ENCODE data around the gene VWA5B1. TPM values are rescaled to one million over a fixed set of nuclear protein-coding genes. Genes with fewer than 3 reads are reported as not detected.

VWA5B1 gene
- total and polyA plus RNA-seq, 2 donors (not counting 3 experiments of a cell fraction or from before 2014, with no cell fraction given), result not detected

DNA sequence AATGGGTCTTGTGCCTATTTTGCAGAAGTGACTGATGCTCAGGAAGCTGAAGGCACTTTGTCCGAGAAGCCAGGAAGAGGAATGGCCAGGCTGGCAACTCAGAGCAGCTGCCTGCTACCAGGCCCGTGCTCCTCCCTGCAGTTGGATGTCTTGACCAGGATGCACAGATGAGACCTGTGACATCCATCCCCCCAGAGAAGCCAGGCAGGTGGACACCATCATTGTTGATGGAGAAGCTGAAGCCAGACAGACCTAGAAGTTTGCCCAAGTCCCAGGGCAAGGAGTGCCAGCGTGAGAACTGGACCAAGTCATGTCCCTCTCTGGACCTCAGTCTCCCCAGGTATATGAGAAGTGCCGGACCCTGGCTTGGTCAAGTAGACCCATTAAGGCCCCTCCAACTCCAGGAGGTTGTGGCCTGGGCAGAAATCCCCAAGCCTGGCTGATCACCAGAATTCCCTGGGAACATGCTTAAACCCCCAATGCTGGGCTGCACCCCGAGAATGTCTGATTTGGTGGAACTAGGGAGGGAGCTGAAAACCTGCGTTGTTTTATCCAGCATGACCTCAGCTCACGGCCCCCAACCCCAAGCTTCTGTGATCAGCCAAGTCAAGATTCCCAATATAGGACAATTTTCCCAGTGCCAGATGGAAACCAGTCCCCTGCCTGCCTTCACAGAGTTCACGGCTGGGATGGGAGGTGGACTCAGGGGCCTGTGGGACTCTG, 112.9 kb downstream of the VWA5B1 start:
- FAIRE-seq (no peak), DNase-seq (ENCODE audit: low read depth, low spot score) (no peak)
- no peak overlapping the region for H3K4me2 ChIP-seq (ENCODE audit: insufficient read depth, low read length)
- no peak overlapping the region for H2AFZ ChIP-seq (ENCODE audit: low read depth, low read length)
- H3K9me3 ChIP-seq (replicated peaks; ENCODE audit: control insufficient read depth, insufficient read depth, low read length), result no peaks in the 10 kb centered on the region
- BruUV-seq (replicated peaks), result no TSS peak
- no peaks in the 10 kb centered on the region for H3K9me1 ChIP-seq (replicated peaks; ENCODE audit: control insufficient read depth, extremely low read depth, insufficient read depth, low read length)
- dilution Hi-C loops (cut with MboI; ENCODE audit: extremely low pct_ligation_motif_present, low sequenced_read_pairs), result no loop called here
- no peak overlapping the region for H3K27ac ChIP-seq (ENCODE audit: insufficient read depth, low read depth, low read length)
- H4K20me1 ChIP-seq (replicated peaks; ENCODE audit: control insufficient read depth, extremely low read depth, insufficient read depth, low read length), result no peaks in the 10 kb centered on the region
- H3K79me2 ChIP-seq (ENCODE audit: control insufficient read depth, insufficient read depth, low read length), result no peaks in the 10 kb centered on the region
- H3K27me3 ChIP-seq (ENCODE audit: control insufficient read depth in 2 of 2, insufficient read depth in 2 of 2, low read length in 2 of 2), result no peaks in the 10 kb centered on the region
- H3K36me3 ChIP-seq (ENCODE audit: control insufficient read depth in 2 of 2, extremely low read depth in 1 of 2, insufficient read depth in 2 of 2, low read length in 2 of 2), result no peaks in the 10 kb centered on the region
- CTCF ChIA-PET, result no interaction called here
- H3K9ac ChIP-seq (replicated peaks; ENCODE audit: extremely low read depth, insufficient read depth, low read length), result no peak overlapping the region
- H3K4me3 ChIP-seq (replicated peaks in 1 of 3; ENCODE audit: insufficient read depth in 1 of 3, low read depth in 1 of 3, low read length in 3 of 3), result no peak overlapping the region
- POLR2A ChIA-PET, result no interaction called here
- H3K4me1 ChIP-seq (ENCODE audit: control insufficient read depth, extremely low read depth, insufficient read depth, low read length), result peaks cover 6% of the 10 kb centered on the region
- TF ChIP-seq GATA2 (IDR thresholded peaks at IDR 0.05; ENCODE audit: insufficient read depth, insufficient read length, low read depth, low read length) (no peak), FOS (IDR thresholded peaks at IDR 0.05; ENCODE audit: borderline replicate concordance, insufficient read depth, low read length) (no peak), MYC (IDR thresholded peaks at IDR 0.05; ENCODE audit: low read depth, low read length) (no peak), EZH2 (IDR thresholded peaks at IDR 0.05; ENCODE audit: borderline replicate concordance, low read depth, low read length, severe bottlenecking) (no peak), JUN (IDR thresholded peaks at IDR 0.05; ENCODE audit: borderline replicate concordance, insufficient read depth, insufficient read length, low read depth) (no peak), POLR2A (IDR thresholded peaks at IDR 0.05; ENCODE audit: low read depth, low read length) (no peak), POLR2AphosphoS5 (IDR thresholded peaks at IDR 0.05; ENCODE audit: insufficient read depth, low read depth, low read length) (no peak)
- TF ChIP-seq, protein P1, sequence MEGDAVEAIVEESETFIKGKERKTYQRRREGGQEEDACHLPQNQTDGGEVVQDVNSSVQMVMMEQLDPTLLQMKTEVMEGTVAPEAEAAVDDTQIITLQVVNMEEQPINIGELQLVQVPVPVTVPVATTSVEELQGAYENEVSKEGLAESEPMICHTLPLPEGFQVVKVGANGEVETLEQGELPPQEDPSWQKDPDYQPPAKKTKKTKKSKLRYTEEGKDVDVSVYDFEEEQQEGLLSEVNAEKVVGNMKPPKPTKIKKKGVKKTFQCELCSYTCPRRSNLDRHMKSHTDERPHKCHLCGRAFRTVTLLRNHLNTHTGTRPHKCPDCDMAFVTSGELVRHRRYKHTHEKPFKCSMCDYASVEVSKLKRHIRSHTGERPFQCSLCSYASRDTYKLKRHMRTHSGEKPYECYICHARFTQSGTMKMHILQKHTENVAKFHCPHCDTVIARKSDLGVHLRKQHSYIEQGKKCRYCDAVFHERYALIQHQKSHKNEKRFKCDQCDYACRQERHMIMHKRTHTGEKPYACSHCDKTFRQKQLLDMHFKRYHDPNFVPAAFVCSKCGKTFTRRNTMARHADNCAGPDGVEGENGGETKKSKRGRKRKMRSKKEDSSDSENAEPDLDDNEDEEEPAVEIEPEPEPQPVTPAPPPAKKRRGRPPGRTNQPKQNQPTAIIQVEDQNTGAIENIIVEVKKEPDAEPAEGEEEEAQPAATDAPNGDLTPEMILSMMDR (IDR thresholded peaks at IDR 0.05; ENCODE audit: extremely low read depth in 1 of 2, insufficient read depth in 1 of 2, low read depth in 1 of 2, low read length in 2 of 2), result no peak
- TF ChIP-seq, protein P2, sequence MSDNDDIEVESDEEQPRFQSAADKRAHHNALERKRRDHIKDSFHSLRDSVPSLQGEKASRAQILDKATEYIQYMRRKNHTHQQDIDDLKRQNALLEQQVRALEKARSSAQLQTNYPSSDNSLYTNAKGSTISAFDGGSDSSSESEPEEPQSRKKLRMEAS (IDR thresholded peaks at IDR 0.05; ENCODE audit: insufficient read depth, insufficient read length), result no peak
- intact Hi-C loops (cut with micrococcal nuclease), result no loop called here
